ENCODE results near the gene LZTFL1.

The LZTFL1 gene

DNA sequence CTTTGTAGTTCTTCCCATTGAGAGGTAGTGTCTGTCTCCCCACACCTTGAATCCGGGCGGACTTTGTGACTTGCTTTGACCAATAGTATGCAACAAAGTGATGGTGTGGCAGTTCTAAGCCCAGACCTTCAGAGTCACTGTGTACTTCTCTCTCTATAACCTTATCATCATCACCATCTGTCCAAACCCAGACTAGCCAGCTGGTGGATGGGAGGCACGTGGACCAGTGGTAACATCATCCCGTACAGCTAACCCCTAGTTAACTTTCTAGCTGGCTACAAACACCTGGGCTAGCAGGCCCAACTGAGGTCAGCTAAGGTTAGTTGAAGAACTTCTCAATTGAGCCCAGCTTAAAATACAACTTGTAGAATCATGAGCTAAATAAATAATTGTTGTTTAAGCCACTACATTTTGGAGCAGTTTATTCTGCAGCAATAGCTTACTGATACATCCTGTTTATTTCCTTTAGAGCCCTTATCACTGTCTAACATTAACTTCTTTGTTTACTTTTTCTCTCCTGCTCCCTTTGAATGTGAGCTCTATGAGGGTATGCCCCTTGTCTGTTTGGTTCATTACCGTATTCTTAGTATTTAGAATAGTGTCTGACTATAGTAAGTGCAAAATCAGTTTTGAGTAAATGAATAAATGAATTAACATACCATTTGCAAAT, 32.9 kb upstream of the LZTFL1 start:
- no peak overlapping the region for H3K9ac ChIP-seq (ENCODE audit: low read length)
- H3K4me3 ChIP-seq (ENCODE audit: low read length), result no peak overlapping the region
- no peaks in the 10 kb centered on the region for H3K4me1 ChIP-seq (ENCODE audit: control insufficient read depth, insufficient read depth, low read length)
- no peaks in the 10 kb centered on the region for H3K9me3 ChIP-seq (ENCODE audit: control insufficient read depth, low read length)
- no peaks in the 10 kb centered on the region for H3K36me3 ChIP-seq (ENCODE audit: control insufficient read depth, insufficient read depth, low read length)
- H3K27me3 ChIP-seq (ENCODE audit: control insufficient read depth, insufficient read depth, low read length), result no peaks in the 10 kb centered on the region

DNA sequence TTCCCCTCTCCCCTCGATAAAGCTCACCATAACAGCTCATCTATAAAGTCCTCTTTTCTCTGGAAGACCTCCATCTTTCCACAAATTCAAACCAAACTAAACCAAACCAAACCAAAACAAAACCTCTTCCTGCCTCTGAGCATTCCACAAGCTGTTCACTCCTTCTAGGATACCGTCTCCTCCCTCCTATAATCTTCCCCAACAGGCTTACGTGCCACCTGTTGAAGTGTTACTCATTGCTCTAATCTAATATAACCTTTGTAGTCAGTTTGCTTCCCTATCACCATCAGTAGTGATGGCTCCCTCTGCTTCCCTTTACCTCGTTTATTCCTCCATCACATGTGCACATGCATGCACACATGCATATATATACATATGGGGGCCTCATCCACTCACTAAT, 31.7 kb upstream of the LZTFL1 start:
- no peak overlapping the region for H3K4me3 ChIP-seq (ENCODE audit: low read length)
- no peak overlapping the region for H3K9ac ChIP-seq (ENCODE audit: low read length)
- H3K4me1 ChIP-seq (ENCODE audit: control insufficient read depth, insufficient read depth, low read length), result peaks cover 4% of the 10 kb centered on the region
- H3K27me3 ChIP-seq (ENCODE audit: control insufficient read depth, insufficient read depth, low read length), result peaks cover 4% of the 10 kb centered on the region
- H3K9me3 ChIP-seq (ENCODE audit: control insufficient read depth, low read length), result no peaks in the 10 kb centered on the region
- H3K36me3 ChIP-seq (ENCODE audit: control insufficient read depth, insufficient read depth, low read length), result no peaks in the 10 kb centered on the region

DNA sequence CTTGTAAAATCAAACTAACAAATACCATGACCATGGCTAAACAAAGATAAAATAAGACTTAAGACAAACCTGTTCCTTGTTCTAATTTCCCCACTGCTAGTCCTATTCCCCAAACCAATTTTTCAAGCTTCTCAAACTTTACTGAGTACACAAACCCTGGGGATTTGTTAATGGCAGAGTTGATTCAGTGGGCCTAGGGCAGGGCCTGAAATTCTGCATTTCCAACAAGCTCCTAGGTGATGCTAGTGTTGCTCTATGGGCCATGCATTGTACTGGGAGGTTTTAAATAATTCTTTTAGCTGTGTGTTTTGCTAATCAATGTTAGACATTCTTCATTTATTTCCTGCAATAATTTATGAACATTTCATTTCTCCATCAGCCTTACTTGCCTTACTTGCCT, 31.1 kb upstream of the LZTFL1 start:
- Histone ChIP-seq H3K27me3 (ENCODE audit: control insufficient read depth, insufficient read depth, low read length) (peaks cover 4% of the 10 kb centered on the region), H3K9ac (ENCODE audit: low read length) (no peak overlapping the region), H3K36me3 (ENCODE audit: control insufficient read depth, insufficient read depth, low read length) (no peaks in the 10 kb centered on the region), H3K4me1 (ENCODE audit: control insufficient read depth, insufficient read depth, low read length) (peaks cover 9% of the 10 kb centered on the region), H3K9me3 (ENCODE audit: control insufficient read depth, low read length) (no peaks in the 10 kb centered on the region), H3K4me3 (ENCODE audit: low read length) (no peak overlapping the region)

DNA sequence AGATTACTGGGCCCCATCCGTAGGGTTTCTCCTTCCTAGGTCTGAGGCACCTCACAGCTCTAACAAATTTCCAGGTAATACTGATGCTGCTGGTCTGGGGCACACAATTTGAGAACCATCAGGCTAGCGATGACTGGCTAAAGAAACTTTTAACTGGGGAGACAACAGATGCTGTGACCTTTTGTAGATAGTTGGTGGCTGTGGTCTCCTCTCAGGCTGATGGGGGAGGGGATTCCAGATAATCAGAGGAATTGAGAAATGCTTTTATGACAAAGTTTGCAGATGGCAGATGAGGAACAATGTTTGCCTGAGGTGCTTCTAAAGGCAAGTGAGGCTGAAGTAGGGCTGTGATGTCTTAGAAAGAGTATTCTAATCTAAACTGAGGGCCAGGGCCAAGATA, 30.6 kb upstream of the LZTFL1 start:
- H3K4me3 ChIP-seq (ENCODE audit: low read length), result no peak overlapping the region
- no peak overlapping the region for H3K9ac ChIP-seq (ENCODE audit: low read length)
- peaks cover 9% of the 10 kb centered on the region for H3K4me1 ChIP-seq (ENCODE audit: control insufficient read depth, insufficient read depth, low read length)
- peaks cover 4% of the 10 kb centered on the region for H3K27me3 ChIP-seq (ENCODE audit: control insufficient read depth, insufficient read depth, low read length)
- no peaks in the 10 kb centered on the region for H3K9me3 ChIP-seq (ENCODE audit: control insufficient read depth, low read length)
- H3K36me3 ChIP-seq (ENCODE audit: control insufficient read depth, insufficient read depth, low read length), result no peaks in the 10 kb centered on the region

DNA sequence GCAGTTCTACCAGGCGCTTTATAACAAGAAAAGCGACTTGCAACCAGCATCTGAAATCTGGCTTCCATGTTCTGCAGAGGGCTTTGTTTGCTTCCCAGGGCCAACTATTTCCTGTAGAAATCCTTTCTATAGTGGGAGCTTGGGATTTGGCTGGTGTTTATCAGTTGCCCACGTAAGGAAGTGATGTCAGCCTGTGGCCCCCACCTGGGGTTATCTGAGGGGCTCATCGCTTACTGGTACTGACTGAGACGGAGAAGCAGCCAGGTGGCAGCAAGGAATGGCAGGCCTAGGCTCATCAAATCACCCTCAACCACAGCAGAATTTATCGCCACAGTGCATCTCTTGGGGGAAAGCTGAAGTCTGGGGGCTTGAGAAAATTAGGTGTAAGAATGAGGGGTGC, 29.9 kb upstream of the LZTFL1 start:
- Histone ChIP-seq H3K9me3 (ENCODE audit: control insufficient read depth, low read length) (no peaks in the 10 kb centered on the region), H3K9ac (ENCODE audit: low read length) (no peak overlapping the region), H3K4me3 (ENCODE audit: low read length) (no peak overlapping the region), H3K27me3 (ENCODE audit: control insufficient read depth, insufficient read depth, low read length) (peaks cover 4% of the 10 kb centered on the region), H3K36me3 (ENCODE audit: control insufficient read depth, insufficient read depth, low read length) (no peaks in the 10 kb centered on the region), H3K4me1 (ENCODE audit: control insufficient read depth, insufficient read depth, low read length) (peaks cover 9% of the 10 kb centered on the region)

DNA sequence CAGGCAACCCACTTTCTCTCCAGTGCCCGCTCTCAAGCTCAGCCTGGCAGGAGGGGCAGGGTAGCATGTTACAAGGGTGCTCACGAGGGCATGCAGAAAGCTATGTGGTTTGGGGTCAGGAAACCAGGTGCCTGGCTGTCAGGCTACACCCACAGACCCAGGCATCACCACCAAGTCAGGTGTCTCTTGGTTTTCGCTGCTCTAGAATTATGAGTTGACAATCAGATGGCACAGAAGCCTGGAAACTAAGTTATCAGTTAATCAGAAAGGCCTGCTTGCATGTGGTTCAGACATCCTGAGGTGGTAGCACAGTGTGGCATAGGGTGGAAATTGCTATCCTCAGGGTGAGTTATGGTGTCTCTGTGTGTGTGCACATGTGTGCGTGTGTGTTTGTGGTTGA, 28.2 kb upstream of the LZTFL1 start:
- Histone ChIP-seq H3K4me1 (ENCODE audit: control insufficient read depth, insufficient read depth, low read length) (peaks cover 9% of the 10 kb centered on the region), H3K36me3 (ENCODE audit: control insufficient read depth, insufficient read depth, low read length) (no peaks in the 10 kb centered on the region), H3K9me3 (ENCODE audit: control insufficient read depth, low read length) (no peaks in the 10 kb centered on the region), H3K27me3 (ENCODE audit: control insufficient read depth, insufficient read depth, low read length) (peaks cover 4% of the 10 kb centered on the region), H3K9ac (ENCODE audit: low read length) (no peak overlapping the region), H3K4me3 (ENCODE audit: low read length) (no peak overlapping the region)

DNA sequence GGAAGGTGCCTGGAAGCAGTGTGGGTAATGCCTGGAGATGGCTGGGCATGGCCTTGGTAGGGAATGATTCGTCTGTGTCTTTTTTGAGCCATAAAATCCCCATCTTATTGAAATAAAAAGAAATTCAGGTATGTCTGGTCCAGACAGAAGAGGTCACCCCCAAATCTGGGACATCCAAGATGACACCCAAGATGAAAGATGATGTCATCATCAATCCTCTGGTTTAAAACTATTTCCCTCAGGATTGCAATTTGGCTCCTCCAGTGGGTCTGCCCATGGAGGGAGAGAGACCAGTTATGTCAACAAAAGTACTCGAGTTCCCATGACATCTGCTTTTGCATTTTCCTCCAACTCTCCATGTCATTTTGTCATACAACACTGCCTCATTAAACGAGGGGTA, 27.7 kb upstream of the LZTFL1 start:
- H3K36me3 ChIP-seq (ENCODE audit: control insufficient read depth, insufficient read depth, low read length), result no peaks in the 10 kb centered on the region
- peaks cover 9% of the 10 kb centered on the region for H3K4me1 ChIP-seq (ENCODE audit: control insufficient read depth, insufficient read depth, low read length)
- H3K4me3 ChIP-seq (ENCODE audit: low read length), result no peak overlapping the region
- no peak overlapping the region for H3K9ac ChIP-seq (ENCODE audit: low read length)
- no peaks in the 10 kb centered on the region for H3K9me3 ChIP-seq (ENCODE audit: control insufficient read depth, low read length)
- peaks cover 4% of the 10 kb centered on the region for H3K27me3 ChIP-seq (ENCODE audit: control insufficient read depth, insufficient read depth, low read length)

DNA sequence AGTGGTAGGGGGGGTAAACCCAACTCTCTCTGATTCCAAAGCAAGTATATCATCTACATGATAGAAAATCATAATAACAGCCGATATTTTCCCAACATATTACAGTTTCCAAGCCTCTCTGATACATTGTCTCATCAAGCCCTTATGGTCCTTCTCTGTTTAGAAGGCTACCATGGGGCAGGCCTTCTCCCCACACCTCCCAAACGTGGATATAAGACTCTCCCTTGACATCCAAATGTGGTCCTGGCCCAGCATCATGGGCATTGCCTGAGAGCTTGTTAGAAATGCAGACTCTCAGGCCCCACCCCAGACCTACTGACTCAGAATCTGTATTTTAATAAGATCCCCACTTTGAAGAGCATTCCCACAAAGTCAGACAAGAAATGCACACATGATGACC, 26.7 kb upstream of the LZTFL1 start:
- Histone ChIP-seq H3K4me3 (ENCODE audit: low read length) (no peak overlapping the region), H3K27me3 (ENCODE audit: control insufficient read depth, insufficient read depth, low read length) (peaks cover 4% of the 10 kb centered on the region), H3K9me3 (ENCODE audit: control insufficient read depth, low read length) (no peaks in the 10 kb centered on the region), H3K36me3 (ENCODE audit: control insufficient read depth, insufficient read depth, low read length) (no peaks in the 10 kb centered on the region), H3K4me1 (ENCODE audit: control insufficient read depth, insufficient read depth, low read length) (peaks cover 9% of the 10 kb centered on the region), H3K9ac (ENCODE audit: low read length) (no peak overlapping the region)

DNA sequence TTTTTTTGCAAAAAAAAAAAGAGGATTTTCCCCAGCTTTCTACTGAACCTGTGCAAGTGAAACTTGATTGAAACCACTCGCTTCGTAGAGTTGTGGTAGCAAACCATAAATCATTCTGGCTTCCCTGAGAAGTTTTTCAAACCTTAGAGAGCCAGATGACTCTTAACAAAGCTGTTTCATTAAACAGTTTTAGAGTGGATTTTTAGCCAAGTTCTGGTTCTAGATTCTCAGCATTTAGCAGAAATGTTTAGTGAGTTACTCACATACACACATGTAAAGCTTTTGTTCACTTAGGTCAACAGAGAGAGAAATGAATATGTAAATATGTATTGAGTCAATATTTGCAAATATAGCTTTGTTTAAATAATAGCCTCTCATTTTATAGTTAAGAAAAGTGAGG, 26.3 kb upstream of the LZTFL1 start:
- Histone ChIP-seq H3K36me3 (ENCODE audit: control insufficient read depth, insufficient read depth, low read length) (no peaks in the 10 kb centered on the region), H3K4me3 (ENCODE audit: low read length) (no peak overlapping the region), H3K9me3 (ENCODE audit: control insufficient read depth, low read length) (no peaks in the 10 kb centered on the region), H3K9ac (ENCODE audit: low read length) (no peak overlapping the region), H3K4me1 (ENCODE audit: control insufficient read depth, insufficient read depth, low read length) (peaks cover 9% of the 10 kb centered on the region), H3K27me3 (ENCODE audit: control insufficient read depth, insufficient read depth, low read length) (peaks cover 4% of the 10 kb centered on the region)

DNA sequence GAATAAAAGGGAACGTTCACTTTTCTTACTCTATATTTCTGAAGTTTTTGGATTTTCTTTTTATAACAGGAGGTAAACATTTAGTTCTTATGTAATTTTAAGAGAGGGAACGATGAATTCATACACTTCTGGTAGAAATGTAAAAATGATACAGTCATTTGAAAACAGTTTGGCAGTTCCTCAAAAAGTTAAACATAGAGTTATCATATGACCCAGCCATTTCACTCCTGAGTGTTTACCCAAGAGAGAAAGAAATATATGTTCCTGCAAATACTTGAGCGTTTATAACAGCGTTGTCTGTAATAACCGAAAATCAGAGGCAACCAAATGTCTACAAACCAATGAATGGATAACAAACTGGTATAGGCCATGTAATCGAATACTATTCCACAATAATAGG, 23.6 kb upstream of the LZTFL1 start:
- Histone ChIP-seq H3K27me3 (ENCODE audit: control insufficient read depth, insufficient read depth, low read length) (peaks cover 4% of the 10 kb centered on the region), H3K4me3 (ENCODE audit: low read length) (no peak overlapping the region), H3K9me3 (ENCODE audit: control insufficient read depth, low read length) (no peaks in the 10 kb centered on the region), H3K4me1 (ENCODE audit: control insufficient read depth, insufficient read depth, low read length) (peaks cover 16% of the 10 kb centered on the region), H3K9ac (ENCODE audit: low read length) (no peak overlapping the region), H3K36me3 (ENCODE audit: control insufficient read depth, insufficient read depth, low read length) (no peaks in the 10 kb centered on the region)

DNA sequence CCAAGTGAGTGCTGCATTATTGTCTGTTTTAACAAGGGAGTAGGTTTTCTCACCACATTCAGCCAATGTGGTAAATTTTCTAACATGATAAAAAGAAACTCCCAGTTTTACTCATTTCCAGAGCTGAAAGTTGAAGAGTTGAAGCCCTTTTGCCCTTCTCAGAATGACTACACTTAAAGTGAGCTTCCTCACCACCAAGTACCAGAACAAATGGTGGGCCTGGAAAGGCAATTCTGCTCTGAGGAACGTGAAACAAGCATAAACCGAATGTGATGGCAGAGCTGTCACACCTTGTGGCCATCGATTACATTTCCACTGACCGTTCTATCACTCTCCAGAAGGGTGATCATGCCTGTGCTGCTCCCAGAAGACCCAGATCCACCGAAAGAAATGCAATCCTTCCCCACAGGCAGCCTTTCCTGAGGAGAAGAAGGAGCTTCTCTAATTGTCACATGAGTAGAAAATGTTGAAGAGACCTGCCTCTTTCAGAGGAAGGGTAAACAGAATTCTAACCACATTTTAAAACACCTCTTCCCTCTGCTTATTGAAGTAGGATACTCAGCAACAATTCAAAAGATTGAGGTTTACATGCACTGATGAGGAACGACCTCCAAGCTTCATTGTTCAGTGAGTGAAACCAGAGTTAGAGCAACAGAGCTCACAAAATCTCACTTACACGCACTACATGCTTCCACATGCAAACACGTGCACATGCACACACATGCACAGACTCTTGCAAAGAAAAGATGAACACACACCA, 23.0 kb upstream of the LZTFL1 start:
- Histone ChIP-seq H3K4me3 (ENCODE audit: low read length) (no peak overlapping the region), H3K9me3 (ENCODE audit: control insufficient read depth, low read length) (no peaks in the 10 kb centered on the region), H3K36me3 (ENCODE audit: control insufficient read depth, insufficient read depth, low read length) (no peaks in the 10 kb centered on the region), H3K4me1 (ENCODE audit: control insufficient read depth, insufficient read depth, low read length) (peaks cover 18% of the 10 kb centered on the region), H3K9ac (ENCODE audit: low read length) (no peak overlapping the region), H3K27me3 (ENCODE audit: control insufficient read depth, insufficient read depth, low read length) (peaks cover 4% of the 10 kb centered on the region)

DNA sequence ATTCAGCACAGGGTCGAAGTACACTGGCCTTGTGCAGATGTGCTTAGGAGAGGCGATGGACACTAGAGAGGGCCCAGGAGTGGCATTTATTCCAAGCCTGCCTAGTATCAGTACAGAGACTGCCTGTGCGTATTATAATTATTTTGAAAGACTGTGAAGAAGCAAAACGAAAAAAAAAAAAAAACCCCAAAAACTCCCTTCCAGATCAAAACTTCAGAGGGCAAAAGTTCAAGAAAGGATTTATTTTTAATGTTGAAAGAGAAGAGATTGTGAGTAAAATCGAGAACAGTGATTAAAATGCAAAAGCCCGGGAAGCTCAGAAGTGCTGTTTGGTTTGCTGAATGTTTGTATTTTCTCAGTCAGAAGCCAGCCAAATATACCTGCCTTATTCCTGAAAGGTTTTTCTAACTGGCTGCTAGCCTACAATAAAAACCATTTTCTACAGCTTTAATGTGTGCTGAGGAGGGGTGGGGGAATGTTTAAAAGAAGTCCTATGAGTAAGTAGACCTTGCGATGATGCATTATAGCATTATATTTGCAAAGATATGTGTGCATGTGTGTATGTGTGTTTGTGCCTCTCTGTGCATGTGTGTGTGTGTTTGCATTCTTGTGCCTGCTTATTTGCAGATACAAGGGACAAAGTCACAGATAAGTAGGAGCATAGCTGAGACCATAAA, 19.3 kb upstream of the LZTFL1 start:
- Histone ChIP-seq H3K36me3 (ENCODE audit: control insufficient read depth, insufficient read depth, low read length) (no peaks in the 10 kb centered on the region), H3K9ac (ENCODE audit: low read length) (no peak overlapping the region), H3K27me3 (ENCODE audit: control insufficient read depth, insufficient read depth, low read length) (no peaks in the 10 kb centered on the region), H3K4me3 (ENCODE audit: low read length) (no peak overlapping the region), H3K9me3 (ENCODE audit: control insufficient read depth, low read length) (no peaks in the 10 kb centered on the region), H3K4me1 (ENCODE audit: control insufficient read depth, insufficient read depth, low read length) (peaks cover 9% of the 10 kb centered on the region)
